BJ (cell line): Measurements from ENCODE around the gene AHI1. TPM values are rescaled to one million over a fixed set of nuclear protein-coding genes. Genes with fewer than 3 reads are reported as not detected.

Experiments
- CTCF ChIA-PET: fragments of 350-600 bp; formaldehyde crosslinking; extraction: SDS; loops from one replicate; lab custom pipeline; 2021; ENCODE audit warnings: antibody characterized with exemption, inconsistent platforms; lab: Yijun Ruan, JAX
- POLR2A ChIA-PET: fragments of 300-600 bp; sonication (Branson Sonifier 250); formaldehyde crosslinking; extraction: SDS; loops from one replicate; lab custom pipeline; 2021; ENCODE audit warnings: antibody characterized with exemption; lab: Charles Lee
- DNase-seq: peaks from one replicate; pipeline ENCODE4 v3.0.0-alpha.2; 2011; ENCODE audit warnings: low read depth
- H3K27me3 ChIP-seq: 2 replicates; pipeline ENCODE4 v1.6.0; 2011; ENCODE audit warnings: low read length; ENCODE audit not compliant: control insufficient read depth, insufficient read depth
- H3K36me3 ChIP-seq: 2 replicates; pipeline ENCODE4 v1.5.1; 2011; ENCODE audit warnings: low read length; ENCODE audit not compliant: control insufficient read depth, insufficient read depth
- H3K4me3 ChIP-seq: 2 replicates; pipeline ENCODE4 v1.5.1; 2011; ENCODE audit warnings: low read depth, mild to moderate bottlenecking, control low read depth, low read length
- polyA plus RNA-seq: library from polyadenylated mRNA; depleted of rRNA; stranded (reverse); fragments of >200 nt; gene quantifications from 2 replicates; pipeline ENCODE4 v1.2.3, GENCODE V29; 2011
- small RNA-seq: library from RNA; depleted of rRNA; stranded (forward); fragments of <200 nt; gene quantifications from one replicate; pipeline ENCODE3, GENCODE V24; 2012; ENCODE audit warnings: low replicate concordance, low read depth; ENCODE audit not compliant: insufficient read length
- TF ChIP-seq, protein P1 (sequence below): IDR thresholded peaks from 2 replicates; pipeline ENCODE4 v1.5.1; 2011; ENCODE audit warnings: low read depth, mild to moderate bottlenecking, control low read depth, inconsistent platforms, low read length, moderate library complexity; ENCODE audit not compliant: insufficient read depth

Gene AHI1
- polyA plus RNA-seq, 1 experiment: 7.9 TPM

- TF ChIP-seq, protein P1, sequence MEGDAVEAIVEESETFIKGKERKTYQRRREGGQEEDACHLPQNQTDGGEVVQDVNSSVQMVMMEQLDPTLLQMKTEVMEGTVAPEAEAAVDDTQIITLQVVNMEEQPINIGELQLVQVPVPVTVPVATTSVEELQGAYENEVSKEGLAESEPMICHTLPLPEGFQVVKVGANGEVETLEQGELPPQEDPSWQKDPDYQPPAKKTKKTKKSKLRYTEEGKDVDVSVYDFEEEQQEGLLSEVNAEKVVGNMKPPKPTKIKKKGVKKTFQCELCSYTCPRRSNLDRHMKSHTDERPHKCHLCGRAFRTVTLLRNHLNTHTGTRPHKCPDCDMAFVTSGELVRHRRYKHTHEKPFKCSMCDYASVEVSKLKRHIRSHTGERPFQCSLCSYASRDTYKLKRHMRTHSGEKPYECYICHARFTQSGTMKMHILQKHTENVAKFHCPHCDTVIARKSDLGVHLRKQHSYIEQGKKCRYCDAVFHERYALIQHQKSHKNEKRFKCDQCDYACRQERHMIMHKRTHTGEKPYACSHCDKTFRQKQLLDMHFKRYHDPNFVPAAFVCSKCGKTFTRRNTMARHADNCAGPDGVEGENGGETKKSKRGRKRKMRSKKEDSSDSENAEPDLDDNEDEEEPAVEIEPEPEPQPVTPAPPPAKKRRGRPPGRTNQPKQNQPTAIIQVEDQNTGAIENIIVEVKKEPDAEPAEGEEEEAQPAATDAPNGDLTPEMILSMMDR: no peak
- H3K27me3 ChIP-seq: 0 out of 2 replicates have a peak, but pooled peaks cover 2% of the 10 kb centered on the region
- ChIA-PET CTCF (no interaction called here), POLR2A (no interaction called here)
- no peak overlapping the region for H3K4me3 ChIP-seq
- H3K36me3 ChIP-seq: no peaks in the 10 kb centered on the region
- DNase-seq: no peak
These were observed 263.1 kb downstream of the AHI1 start for GRCh38 chr6:135234492-135234780.

- Histone ChIP-seq H3K4me3 (no peak overlapping the region), H3K27me3 (0 out of 2 replicates have a peak, but pooled peaks cover 2% of the 10 kb centered on the region), H3K36me3 (no peaks in the 10 kb centered on the region)
- TF ChIP-seq, protein P1: no peak
- ChIA-PET CTCF (no interaction called here), POLR2A (no interaction called here)
- DNase-seq: no peak
These were observed 263.7 kb downstream of the AHI1 start for GRCh38 chr6:135233686-135234491.

Small RNA genes lying within 50 kb of the gene (small RNA-seq; reads per million reads assigned to genes)
- gene MIR548A2: not detected
- not detected for gene RF00019
